ENCODE data around the gene BRAT1. TPM values are rescaled to one million over a fixed set of nuclear protein-coding genes. Genes with fewer than 3 reads are reported as not detected.

Gene BRAT1
- total and polyA plus RNA-seq, 2 donors (not counting 1 experiment from before 2014, with no cell fraction given) = 36.8 to 68.3 TPM

DNA sequence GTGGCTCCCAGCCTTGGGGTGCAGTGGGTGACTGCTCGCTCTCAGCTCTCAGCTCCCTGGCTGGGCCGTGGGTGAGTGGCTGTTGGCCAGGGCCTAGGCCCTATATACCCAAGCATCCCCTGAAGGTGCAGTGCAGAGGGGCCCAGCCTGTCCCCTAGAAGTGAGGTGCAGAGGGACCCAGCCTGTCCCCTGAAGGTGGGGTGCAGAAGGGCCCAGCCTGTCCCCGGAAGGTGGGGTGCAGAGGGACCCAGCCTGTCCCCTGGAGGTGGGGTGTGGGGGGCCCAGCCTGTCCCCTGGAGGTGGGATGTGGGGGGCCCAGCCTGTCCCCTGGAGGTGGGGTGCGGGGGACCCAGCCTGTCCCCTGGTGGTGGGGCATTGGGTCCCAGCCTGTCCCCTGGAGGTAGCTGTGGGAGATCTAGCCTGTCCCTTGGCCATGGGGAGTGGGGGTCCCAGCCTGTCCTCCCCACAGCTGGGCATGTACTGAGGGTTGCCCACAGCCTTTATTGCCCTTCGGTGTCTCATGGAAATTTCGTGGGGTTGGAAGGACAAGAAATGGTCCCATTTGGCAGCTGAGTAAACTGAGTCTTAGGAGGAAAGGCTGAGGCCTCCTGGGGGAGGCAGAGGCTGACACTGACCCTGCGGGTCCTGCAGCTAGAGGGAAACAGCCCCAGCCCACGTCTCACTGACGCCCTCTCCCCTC lies 53.2 kb downstream of the BRAT1 start:
- intact Hi-C loops (cut with micrococcal nuclease) = no loop called here
- peaks cover 5% of the 10 kb centered on the region for H3K27me3 Mint-ChIP-seq
- TF ChIP-seq, protein P1, sequence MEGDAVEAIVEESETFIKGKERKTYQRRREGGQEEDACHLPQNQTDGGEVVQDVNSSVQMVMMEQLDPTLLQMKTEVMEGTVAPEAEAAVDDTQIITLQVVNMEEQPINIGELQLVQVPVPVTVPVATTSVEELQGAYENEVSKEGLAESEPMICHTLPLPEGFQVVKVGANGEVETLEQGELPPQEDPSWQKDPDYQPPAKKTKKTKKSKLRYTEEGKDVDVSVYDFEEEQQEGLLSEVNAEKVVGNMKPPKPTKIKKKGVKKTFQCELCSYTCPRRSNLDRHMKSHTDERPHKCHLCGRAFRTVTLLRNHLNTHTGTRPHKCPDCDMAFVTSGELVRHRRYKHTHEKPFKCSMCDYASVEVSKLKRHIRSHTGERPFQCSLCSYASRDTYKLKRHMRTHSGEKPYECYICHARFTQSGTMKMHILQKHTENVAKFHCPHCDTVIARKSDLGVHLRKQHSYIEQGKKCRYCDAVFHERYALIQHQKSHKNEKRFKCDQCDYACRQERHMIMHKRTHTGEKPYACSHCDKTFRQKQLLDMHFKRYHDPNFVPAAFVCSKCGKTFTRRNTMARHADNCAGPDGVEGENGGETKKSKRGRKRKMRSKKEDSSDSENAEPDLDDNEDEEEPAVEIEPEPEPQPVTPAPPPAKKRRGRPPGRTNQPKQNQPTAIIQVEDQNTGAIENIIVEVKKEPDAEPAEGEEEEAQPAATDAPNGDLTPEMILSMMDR (IDR thresholded peaks at IDR 0.05) = no peak
- no peak for TF ChIP-seq EZH2 (IDR thresholded peaks at IDR 0.05; ENCODE audit: borderline replicate concordance, insufficient read depth, low read depth, low read length, poor library complexity, severe bottlenecking)
- ChIA-PET CTCF (interaction anchor here (1.0 kb wide), 1 partner anchor 50 kb away, joined by 4 read pairs; no protein-coding TSS in a partner anchor), POLR2A (interaction anchor here (0.6 to 1.7 kb wide), 3 partner anchors 9 to 26 kb away, joined by 5 to 7 read pairs (median 7); no protein-coding TSS in a partner anchor)
- no peak overlapping the region for H3K4me3 ChIP-seq (ENCODE audit: control extremely low read depth in 1 of 5, extremely low read depth in 1 of 5, insufficient read depth in 1 of 5, low read depth in 2 of 5, low read length in 4 of 5)
- ATAC-seq (ENCODE audit: low read depth) (no peak), DNase-seq (no peak)
- no peak overlapping the region for H3K27ac ChIP-seq (ENCODE audit: low read length in 2 of 2)
- H3K4me2 ChIP-seq (replicated peaks; ENCODE audit: low read depth, low read length, poor library complexity, severe bottlenecking) = no peak overlapping the region
- peaks cover 9 to 11% of the 10 kb centered on the region in 2 donors for H3K4me1 ChIP-seq (ENCODE audit: control insufficient read depth in 2 of 2, insufficient read depth in 2 of 2, low read length in 2 of 2)
- no peaks in the 10 kb centered on the region for H3K36me3 ChIP-seq (replicated peaks in 1 of 2; ENCODE audit: control extremely low read depth in 1 of 2, control insufficient read depth in 1 of 2, extremely low read depth in 1 of 2, insufficient read depth in 2 of 2, low read length in 1 of 2)
- no peaks in the 10 kb centered on the region for H3K9me3 Mint-ChIP-seq (ENCODE audit: insufficient read depth)
- H3K9me3 ChIP-seq (ENCODE audit: control extremely low read depth in 1 of 3, control insufficient read depth in 2 of 3, insufficient read depth in 1 of 3, low read length in 2 of 3) = peaks cover 0 to under 1% (median 0%) of the 10 kb centered on the region in 3 donors
- no peak overlapping the region for H3K9ac ChIP-seq (ENCODE audit: low read length)
- 90% methylated on average over 9 of the region's 9 CpGs for WGBS (ENCODE audit: insufficient coverage)
- H3K4me1 Mint-ChIP-seq = peaks cover 13% of the 10 kb centered on the region
- no peak overlapping the region for H2AFZ ChIP-seq (ENCODE audit: insufficient read depth, low read depth, low read length, poor library complexity, severe bottlenecking)
- H3K79me2 ChIP-seq (ENCODE audit: control insufficient read depth, insufficient read depth, low read length) = no peaks in the 10 kb centered on the region
- peaks cover 0 to 16% (median 8%) of the 10 kb centered on the region in 4 experiments for H3K27me3 ChIP-seq (replicated peaks in 1 of 4; ENCODE audit: control extremely low read depth in 1 of 4, control insufficient read depth in 3 of 4, insufficient read depth in 4 of 4, low read length in 3 of 4)
- no peak overlapping the region for H3K27ac Mint-ChIP-seq
- H3K4me3 Mint-ChIP-seq = no peak overlapping the region
- no peaks in the 10 kb centered on the region for H4K20me1 ChIP-seq (ENCODE audit: control insufficient read depth, insufficient read depth, low read length, poor library complexity, severe bottlenecking)

DNA sequence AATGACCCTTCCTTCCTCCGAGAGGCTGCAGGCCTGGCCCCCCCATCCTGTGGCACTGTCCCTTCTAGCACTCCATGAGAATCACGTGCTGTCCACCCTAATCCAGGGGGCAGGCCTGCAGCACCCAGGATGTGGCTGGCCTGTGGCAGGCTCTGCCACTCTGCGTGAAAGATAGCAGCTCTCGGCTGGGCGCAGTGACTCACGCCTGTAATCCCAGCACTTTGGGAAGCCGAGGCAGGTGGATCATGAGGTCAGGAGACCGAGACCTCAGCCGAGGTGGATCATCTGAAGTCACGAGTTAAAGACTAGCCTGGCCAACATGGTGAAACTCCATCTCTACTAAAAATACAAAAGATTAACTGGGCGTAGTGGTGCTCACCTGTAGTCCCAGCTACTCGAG lies 54.6 kb downstream of the BRAT1 start:
- H3K27ac ChIP-seq (ENCODE audit: low read length in 2 of 2) = no peak overlapping the region
- TF ChIP-seq EZH2 (IDR thresholded peaks at IDR 0.05; ENCODE audit: borderline replicate concordance, insufficient read depth, low read depth, low read length, poor library complexity, severe bottlenecking) = no peak
- TF ChIP-seq, protein P1 (IDR thresholded peaks at IDR 0.05) = no peak
- ATAC-seq (ENCODE audit: low read depth) (no peak), DNase-seq (no peak)
- Mint-ChIP-seq H3K4me1 (peaks cover 9% of the 10 kb centered on the region), H3K9me3 (ENCODE audit: insufficient read depth) (no peaks in the 10 kb centered on the region), H3K27me3 (peaks cover 13% of the 10 kb centered on the region), H3K4me3 (no peak overlapping the region), H3K27ac (no peak overlapping the region)
- H3K4me3 ChIP-seq (ENCODE audit: control extremely low read depth in 1 of 5, extremely low read depth in 1 of 5, insufficient read depth in 1 of 5, low read depth in 2 of 5, low read length in 4 of 5) = no peak overlapping the region
- intact Hi-C loops (cut with micrococcal nuclease) = no loop called here
- ChIA-PET CTCF (interaction anchor here (1.1 kb wide), 2 partner anchors 10 to 218 kb away, joined by 3 to 5 read pairs; no protein-coding TSS in a partner anchor), POLR2A (interaction anchor here (0.7 kb wide), 1 partner anchor 28 kb away, joined by 4 read pairs; no protein-coding TSS in a partner anchor)
- H3K4me2 ChIP-seq (replicated peaks; ENCODE audit: low read depth, low read length, poor library complexity, severe bottlenecking) = no peak overlapping the region
- no peaks in the 10 kb centered on the region for H4K20me1 ChIP-seq (ENCODE audit: control insufficient read depth, insufficient read depth, low read length, poor library complexity, severe bottlenecking)
- peaks cover 0 to 23% (median 10%) of the 10 kb centered on the region in 4 experiments for H3K27me3 ChIP-seq (replicated peaks in 1 of 4; ENCODE audit: control extremely low read depth in 1 of 4, control insufficient read depth in 3 of 4, insufficient read depth in 4 of 4, low read length in 3 of 4)
- WGBS (ENCODE audit: insufficient coverage) = 97% methylated on average over 10 of the region's 12 CpGs
- peaks cover 0 to 10% (median 0%) of the 10 kb centered on the region in 3 donors for H3K9me3 ChIP-seq (ENCODE audit: control extremely low read depth in 1 of 3, control insufficient read depth in 2 of 3, insufficient read depth in 1 of 3, low read length in 2 of 3)
- H3K4me1 ChIP-seq (ENCODE audit: control insufficient read depth in 2 of 2, insufficient read depth in 2 of 2, low read length in 2 of 2) = peaks cover 9 to 11% of the 10 kb centered on the region in 2 donors
- no peak overlapping the region for H2AFZ ChIP-seq (ENCODE audit: insufficient read depth, low read depth, low read length, poor library complexity, severe bottlenecking)
- H3K36me3 ChIP-seq (replicated peaks in 1 of 2; ENCODE audit: control extremely low read depth in 1 of 2, control insufficient read depth in 1 of 2, extremely low read depth in 1 of 2, insufficient read depth in 2 of 2, low read length in 1 of 2) = no peaks in the 10 kb centered on the region
- no peaks in the 10 kb centered on the region for H3K79me2 ChIP-seq (ENCODE audit: control insufficient read depth, insufficient read depth, low read length)
- no peak overlapping the region for H3K9ac ChIP-seq (ENCODE audit: low read length)

Measured in B cell (primary cell).